ENCODE data around the gene KCNH4. TPM values are rescaled to one million over a fixed set of nuclear protein-coding genes. Genes with fewer than 3 reads are reported as not detected.
A peak's percentile ranks its signal among the peaks of the same experiment; 100 is the strongest.

KCNH4 gene
- total RNA-seq, 2 experiments from 2014 or later: 0.05 to 0.08 TPM

DNA sequence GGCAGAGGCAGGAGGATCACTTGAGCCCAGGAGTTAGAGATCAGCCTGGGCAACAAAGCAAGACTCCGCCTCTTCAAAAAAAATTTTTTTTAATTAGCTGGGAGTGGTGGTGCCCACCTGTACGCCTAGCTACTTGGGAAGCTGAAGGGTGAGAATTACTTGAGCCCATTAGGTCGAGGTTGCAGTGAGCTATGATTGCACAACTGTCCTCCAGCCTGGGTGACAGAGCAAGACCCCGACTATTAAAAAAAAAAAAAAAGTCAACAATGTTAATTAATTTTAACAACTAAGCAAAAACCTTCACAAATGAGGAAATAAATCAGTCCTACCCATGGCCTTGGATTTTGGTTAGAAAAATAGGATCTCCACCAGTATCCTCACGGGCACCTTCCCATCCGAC is 73.8 kb downstream of the KCNH4 start:
- Mint-ChIP-seq H3K4me3 (peak overlapping the region; percentile 59), H3K4me1 (peaks cover 44% of the 10 kb centered on the region), H3K27ac (no peak overlapping the region), H3K36me3 (ENCODE audit: low read depth) (peaks cover 65% of the 10 kb centered on the region), H3K9me3 (no peaks in the 10 kb centered on the region), H3K27me3 (no peaks in the 10 kb centered on the region)
- CTCF ChIA-PET: interaction anchor here (0.7 to 2.1 kb wide), 9 partner anchors 9 to 90 kb away, joined by 3 to 9 read pairs (median 4); partner anchors contain the start of genes DNAJC7 and NKIRAS2
- no peak for DNase-seq
- POLR2A ChIA-PET: interaction anchor here (0.8 to 11.7 kb wide), 5 partner anchors 32 to 189 kb away, joined by 3 to 237 read pairs (median 4); partner anchors contain the start of genes ACLY, CNP, DNAJC7 and NKIRAS2

Other genes with a start within 250 kb of the KCNH4 start
- gene CNP, start 214.3 kb downstream of the KCNH4 start, total RNA-seq: 10 to 100 TPM; 89.8 to 91.0 TPM
- 10 to 100 TPM; 88.7 to 95.1 TPM for gene DNAJC7, start 163.7 kb downstream of the KCNH4 start, total RNA-seq
- 10 to 100 TPM; 21.3 to 22.7 TPM for gene NKIRAS2, start 161.1 kb downstream of the KCNH4 start, total RNA-seq
- under 1 TPM in 1 of 2 experiments, not detected in 1; 0.05 TPM for gene C17orf113, start 130.5 kb downstream of the KCNH4 start, total RNA-seq
- gene ZNF385C, start 82.7 kb downstream of the KCNH4 start, total RNA-seq: not detected
- 10 to 100 TPM; 97.0 to 97.3 TPM for gene DHX58, start 68.4 kb downstream of the KCNH4 start, total RNA-seq
- 10 to 100 TPM; 25.7 to 26.7 TPM for gene KAT2A, start 59.8 kb downstream of the KCNH4 start, total RNA-seq
- under 1 TPM in 1 of 2 experiments, not detected in 1; 0.18 TPM for gene HSPB9, start 58.3 kb downstream of the KCNH4 start, total RNA-seq
- gene RAB5C, start 26.2 kb downstream of the KCNH4 start, total RNA-seq: 10 to 100 TPM; 95.8 to 97.3 TPM
- not detected for gene HCRT, start 4.3 kb upstream of the KCNH4 start, total RNA-seq
- 10 to 100 TPM; 17.3 to 19.1 TPM for gene GHDC, start 13.4 kb upstream of the KCNH4 start, total RNA-seq
- gene STAT5B, start 95.2 kb upstream of the KCNH4 start, total RNA-seq: 100 to 1,000 TPM; 163 to 171 TPM
- gene STAT5A, start 107.4 kb upstream of the KCNH4 start, total RNA-seq: 10 to 100 TPM; 88.4 to 96.7 TPM
- 100 to 1,000 TPM; 130 to 135 TPM for gene STAT3, start 207.3 kb upstream of the KCNH4 start, total RNA-seq
- 1 to 10 TPM; 1.0 to 1.1 TPM for gene CAVIN1, start 242.1 kb upstream of the KCNH4 start, total RNA-seq